ENCODE results near the gene ATG16L2.

- TF ChIP-seq CTCF (IDR thresholded peaks at IDR 0.05; ENCODE audit: low read depth, low read length, poor library complexity, severe bottlenecking), result no peak
- no peak for TF ChIP-seq EZH2phosphoT487 (IDR thresholded peaks at IDR 0.05; ENCODE audit: borderline replicate concordance, low read length)
Observed at GRCh38 chr11:72813740-72814285, 398 bp upstream of the ATG16L2 start.

All from DOHH2 (cell line).